ENCODE measurements around the gene POU4F1.

DNA sequence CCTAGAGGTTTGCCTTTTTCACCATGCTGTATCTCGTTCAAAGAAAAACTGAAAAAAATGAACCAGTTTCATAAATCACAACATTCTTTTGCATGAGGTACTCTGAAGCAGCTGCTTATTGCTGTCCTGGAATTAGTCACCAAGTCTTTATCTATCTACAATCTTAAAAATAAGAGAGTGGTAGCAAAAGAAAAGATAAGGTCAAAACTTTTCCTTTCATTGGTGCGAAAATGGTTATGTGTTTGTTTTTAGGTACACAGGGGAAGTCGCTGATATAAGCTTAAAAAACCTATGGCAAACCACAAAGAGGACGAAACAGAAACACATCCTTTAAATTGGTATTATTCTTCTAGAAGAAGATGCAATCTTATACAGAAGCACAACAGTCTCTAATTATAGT, 34.9 kb upstream of the POU4F1 start:
- TF ChIP-seq EZH2 (IDR thresholded peaks at IDR 0.05; ENCODE audit: borderline replicate concordance, insufficient read depth, low read depth, low read length, poor library complexity, severe bottlenecking) = no peak
- TF ChIP-seq, protein P1, sequence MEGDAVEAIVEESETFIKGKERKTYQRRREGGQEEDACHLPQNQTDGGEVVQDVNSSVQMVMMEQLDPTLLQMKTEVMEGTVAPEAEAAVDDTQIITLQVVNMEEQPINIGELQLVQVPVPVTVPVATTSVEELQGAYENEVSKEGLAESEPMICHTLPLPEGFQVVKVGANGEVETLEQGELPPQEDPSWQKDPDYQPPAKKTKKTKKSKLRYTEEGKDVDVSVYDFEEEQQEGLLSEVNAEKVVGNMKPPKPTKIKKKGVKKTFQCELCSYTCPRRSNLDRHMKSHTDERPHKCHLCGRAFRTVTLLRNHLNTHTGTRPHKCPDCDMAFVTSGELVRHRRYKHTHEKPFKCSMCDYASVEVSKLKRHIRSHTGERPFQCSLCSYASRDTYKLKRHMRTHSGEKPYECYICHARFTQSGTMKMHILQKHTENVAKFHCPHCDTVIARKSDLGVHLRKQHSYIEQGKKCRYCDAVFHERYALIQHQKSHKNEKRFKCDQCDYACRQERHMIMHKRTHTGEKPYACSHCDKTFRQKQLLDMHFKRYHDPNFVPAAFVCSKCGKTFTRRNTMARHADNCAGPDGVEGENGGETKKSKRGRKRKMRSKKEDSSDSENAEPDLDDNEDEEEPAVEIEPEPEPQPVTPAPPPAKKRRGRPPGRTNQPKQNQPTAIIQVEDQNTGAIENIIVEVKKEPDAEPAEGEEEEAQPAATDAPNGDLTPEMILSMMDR (IDR thresholded peaks at IDR 0.05) = no peak

Measured in B cell (primary cell).